K562 (cell line): ENCODE measurements around the gene USHBP1. TPM values are rescaled to one million over a fixed set of nuclear protein-coding genes. Genes with fewer than 3 reads are reported as not detected.
A peak's percentile ranks its signal among the peaks of the same experiment; 100 is the strongest.

Source experiments
- FOXP4 ChIP-seq: sonication (generic); formaldehyde crosslinking; IDR thresholded peaks from 2 replicates; pipeline ENCODE4 v1.8.0; 2022; ENCODE audit warnings: mild to moderate bottlenecking, missing genetic modification reagents, borderline replicate concordance
- GABPB1 ChIP-seq: sonication (generic); formaldehyde crosslinking; IDR thresholded peaks from 2 replicates; pipeline ENCODE4 v1.8.0; 2022; ENCODE audit warnings: mild to moderate bottlenecking, missing genetic modification reagents
- KLF1 ChIP-seq: fragments of 450-650 bp; IDR thresholded peaks from 2 replicates; pipeline ENCODE4 v1.6.1; 2016; ENCODE audit warnings: missing genetic modification characterization, missing compliant biosample characterization
- MEF2D ChIP-seq: conservative IDR thresholded peaks from 2 replicates; pipeline ENCODE4 v1.6.1; 2016; ENCODE audit warnings: low read depth, missing genetic modification characterization, missing compliant biosample characterization
- NR4A1 ChIP-seq, 2 experiments: fragments of 250-450 bp in 1 of 2; fragments of 450-650 bp in 1 of 2; sonication (Bioruptor Pico) in 1 of 2; IDR thresholded peaks; 2 replicates each; pipeline versions ENCODE4 v1.4.0 to v1.6.1; 2016 to 2020; ENCODE audit warnings: mild to moderate bottlenecking in 2 of 2, missing compliant biosample characterization in 1 of 2, missing genetic modification characterization in 1 of 2, moderate library complexity in 1 of 2
- NUFIP1 ChIP-seq: fragments of 450-650 bp; IDR thresholded peaks from 2 replicates; pipeline ENCODE4 v1.6.1; 2018; ENCODE audit not compliant: partially characterized antibody
- POLR2G ChIP-seq: fragments of 200-400 bp; formaldehyde crosslinking; IDR thresholded peaks from 2 replicates; pipeline ENCODE4 v1.6.1; 2017; ENCODE audit warnings: low read depth, mild to moderate bottlenecking, antibody characterized with exemption, low read length, moderate library complexity
- RBM14 ChIP-seq: fragments of 200-400 bp; formaldehyde crosslinking; IDR thresholded peaks from 2 replicates; pipeline ENCODE4 v1.6.1; 2018; ENCODE audit warnings: low read depth, mild to moderate bottlenecking, low read length, moderate library complexity, borderline replicate concordance; ENCODE audit not compliant: insufficient read depth
- RFX7 ChIP-seq: fragments of 250-450 bp; sonication (Bioruptor Pico); IDR thresholded peaks from 2 replicates; pipeline ENCODE4 v1.5.1; 2021; ENCODE audit warnings: mild to moderate bottlenecking
- USF1 ChIP-seq: sonication (generic); formaldehyde crosslinking; IDR thresholded peaks from 2 replicates; pipeline ENCODE4 v1.9.0; 2022; ENCODE audit warnings: mild to moderate bottlenecking, missing genetic modification reagents
- WHSC1 ChIP-seq: IDR thresholded peaks from one replicate; pipeline ENCODE4 v1.6.1; 2012; ENCODE audit warnings: low read length, control low read depth, inconsistent platforms
- ZBTB33 ChIP-seq: sonication (generic); formaldehyde crosslinking; IDR thresholded peaks from 2 replicates; pipeline ENCODE4 v1.8.1; 2023; ENCODE audit warnings: mild to moderate bottlenecking, missing genetic modification reagents
- ZNF668 ChIP-seq: fragments of 250-450 bp; sonication (Bioruptor Pico); IDR thresholded peaks from 2 replicates; pipeline ENCODE4 v1.8.0; 2022; ENCODE audit warnings: mild to moderate bottlenecking, inconsistent platforms
- polyA plus RNA-seq, 8 experiments: library from polyadenylated mRNA; depleted of rRNA in 4 of 8; stranded (reverse) in 5 of 8; unstranded in 3 of 8; fragments of >200 nt; fragmentation: Nextera tagmentation in 2 of 8; fragmentation: Illumina TruSeq in 1 of 8; extraction: Ambion mirVana in 2 of 8; extraction: Trizol in 1 of 8; gene quantifications; 2 replicates each; pipeline versions ENCODE4 v1.2.1 to v1.2.3, GENCODE V29; 2011 to 2014; ENCODE audit warnings: inconsistent platforms in 1 of 8, missing spikeins in 1 of 8
- total RNA-seq, 7 experiments: library from RNA; depleted of rRNA in 6 of 7; stranded (reverse); fragments of >200 nt in 6 of 7; fragmentation: Illumina TruSeq in 2 of 7; extraction: Trizol in 2 of 7; gene quantifications; 2 replicates each; pipeline versions ENCODE4 v1.2.1 to v1.2.3, GENCODE V29; 2011 to 2021; ENCODE audit warnings: low replicate concordance in 1 of 7

The USHBP1 gene
- total and polyA plus RNA-seq, 9 of the 15 experiments (the other 6 are each of a cell fraction or from before 2014, with no cell fraction given), result 0.03 to 0.10 (median 0.05) TPM; not detected in 5

GRCh38 chr19:17205237-17206140 is 59.1 kb downstream of the USHBP1 start (continued):
- TF ChIP-seq RBM14 (no peak), MEF2D (tag) (no peak), NUFIP1 (no peak), POLR2G (peak; percentile 51; the same call in 1 of the 2 replicates), ZBTB33 (peak; percentile 62), RFX7 (CRISPR knock-in tag) (no peak), USF1 (no peak), WHSC1 (no peak), GABPB1 (no peak), ZNF668 (CRISPR knock-in tag) (no peak), KLF1 (tag) (no peak), NR4A1 (CRISPR knock-in tag; IDR thresholded peaks at IDR 0.05) (no peak), NR4A1 (tag; IDR thresholded peaks at IDR 0.05) (no peak), FOXP4 (CRISPR knock-in tag) (no peak)
